ENCODE results near the gene MARCHF7. TPM values are rescaled to one million over a fixed set of nuclear protein-coding genes. Genes with fewer than 3 reads are reported as not detected.

MARCHF7 gene
- total and polyA plus RNA-seq, 9 donors, result 42.7 to 89.0 (median 83.9) TPM

GRCh38 chr2:159703491-159703890 is 8.8 kb upstream of the MARCHF7 start:
- no peaks in the 10 kb centered on the region for H3K9me3 ChIP-seq
- no peaks in the 10 kb centered on the region for H3K36me3 ChIP-seq
- no peak for DNase-seq
- no peaks in the 10 kb centered on the region for H3K4me1 ChIP-seq (ENCODE audit: insufficient read depth)
- H3K27ac ChIP-seq, result no peak overlapping the region
- H3K27me3 ChIP-seq, result no peaks in the 10 kb centered on the region
- 95 to 99% (median 96%) methylated on average over 5 of the region's 5 CpGs for WGBS, 3 donors
- no peak overlapping the region for H3K4me3 ChIP-seq
- TF ChIP-seq, protein P1, sequence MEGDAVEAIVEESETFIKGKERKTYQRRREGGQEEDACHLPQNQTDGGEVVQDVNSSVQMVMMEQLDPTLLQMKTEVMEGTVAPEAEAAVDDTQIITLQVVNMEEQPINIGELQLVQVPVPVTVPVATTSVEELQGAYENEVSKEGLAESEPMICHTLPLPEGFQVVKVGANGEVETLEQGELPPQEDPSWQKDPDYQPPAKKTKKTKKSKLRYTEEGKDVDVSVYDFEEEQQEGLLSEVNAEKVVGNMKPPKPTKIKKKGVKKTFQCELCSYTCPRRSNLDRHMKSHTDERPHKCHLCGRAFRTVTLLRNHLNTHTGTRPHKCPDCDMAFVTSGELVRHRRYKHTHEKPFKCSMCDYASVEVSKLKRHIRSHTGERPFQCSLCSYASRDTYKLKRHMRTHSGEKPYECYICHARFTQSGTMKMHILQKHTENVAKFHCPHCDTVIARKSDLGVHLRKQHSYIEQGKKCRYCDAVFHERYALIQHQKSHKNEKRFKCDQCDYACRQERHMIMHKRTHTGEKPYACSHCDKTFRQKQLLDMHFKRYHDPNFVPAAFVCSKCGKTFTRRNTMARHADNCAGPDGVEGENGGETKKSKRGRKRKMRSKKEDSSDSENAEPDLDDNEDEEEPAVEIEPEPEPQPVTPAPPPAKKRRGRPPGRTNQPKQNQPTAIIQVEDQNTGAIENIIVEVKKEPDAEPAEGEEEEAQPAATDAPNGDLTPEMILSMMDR (IDR thresholded peaks at IDR 0.05), result no peak
- TF ChIP-seq POLR2A (IDR thresholded peaks at IDR 0.05) (no peak), EP300 (IDR thresholded peaks at IDR 0.05) (no peak)
- intact Hi-C loops (cut with DNase I), result no loop called here

GRCh38 chr2:159706385-159706980 is 5.8 kb upstream of the MARCHF7 start:
- H3K27ac ChIP-seq, result no peak overlapping the region
- WGBS, 3 donors, result 29 to 62% (median 33%) methylated on average over 10 of the region's 10 CpGs
- no peak for DNase-seq
- intact Hi-C loops (cut with DNase I), result no loop called here
- no peak overlapping the region for H3K4me3 ChIP-seq
- H3K27me3 ChIP-seq, result no peaks in the 10 kb centered on the region
- no peaks in the 10 kb centered on the region for H3K36me3 ChIP-seq
- no peaks in the 10 kb centered on the region for H3K4me1 ChIP-seq (ENCODE audit: insufficient read depth)
- TF ChIP-seq POLR2A (IDR thresholded peaks at IDR 0.05) (no peak), EP300 (IDR thresholded peaks at IDR 0.05) (no peak)
- TF ChIP-seq, protein P1 (IDR thresholded peaks at IDR 0.05), result no peak
- H3K9me3 ChIP-seq, result no peaks in the 10 kb centered on the region

DNA sequence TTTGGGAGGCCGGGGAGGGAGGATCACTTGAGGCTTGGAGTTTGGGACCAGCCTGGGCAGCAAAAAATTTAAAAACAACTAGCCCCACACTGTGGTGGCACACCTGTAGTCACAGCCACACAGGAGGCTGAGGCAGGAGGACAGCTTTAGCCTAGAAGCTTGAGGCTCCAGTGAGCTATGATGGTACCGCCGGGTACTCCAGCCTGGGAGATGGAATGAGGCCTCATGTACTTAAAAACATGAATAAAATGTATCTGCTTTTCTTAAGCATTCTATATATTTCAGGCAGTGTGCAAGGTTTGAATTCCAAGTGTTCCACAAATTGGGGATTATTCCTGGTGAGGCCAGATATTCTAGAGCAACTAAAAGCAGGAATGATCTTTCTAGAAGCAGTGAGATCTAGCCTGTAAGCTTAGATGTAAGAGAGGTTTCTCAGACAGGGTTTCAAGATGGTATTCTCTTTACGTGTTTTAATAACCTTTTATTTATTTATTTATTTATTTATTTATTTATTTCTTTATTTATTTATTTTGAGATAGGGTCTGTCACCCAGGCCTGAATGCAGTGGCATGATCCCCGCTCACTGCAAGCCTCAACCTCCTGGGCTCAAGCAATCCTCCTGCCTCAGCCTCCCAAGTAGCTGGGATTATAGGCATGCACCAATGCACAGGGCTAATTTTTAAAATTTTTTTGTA is 4.1 kb upstream of the MARCHF7 start:
- 97 to 99% (median 98%) methylated on average over 5 of the region's 5 CpGs for WGBS, 3 donors
- no peak for DNase-seq
- TF ChIP-seq POLR2A (IDR thresholded peaks at IDR 0.05) (no peak), EP300 (IDR thresholded peaks at IDR 0.05) (no peak)
- TF ChIP-seq, protein P1 (IDR thresholded peaks at IDR 0.05), result no peak
- no peaks in the 10 kb centered on the region for H3K27me3 ChIP-seq
- no peak overlapping the region for H3K4me3 ChIP-seq
- no peaks in the 10 kb centered on the region for H3K4me1 ChIP-seq (ENCODE audit: insufficient read depth)
- H3K27ac ChIP-seq, result no peak overlapping the region
- H3K9me3 ChIP-seq, result no peaks in the 10 kb centered on the region
- no peaks in the 10 kb centered on the region for H3K36me3 ChIP-seq
- intact Hi-C loops (cut with DNase I), result no loop called here

GRCh38 chr2:159710601-159711180 is 1.6 kb upstream of the MARCHF7 start:
- WGBS, 3 donors, result 63 to 67% (median 65%) methylated on average over 5 of the region's 5 CpGs
- Histone ChIP-seq H3K27ac (no peak overlapping the region), H3K4me3 (no peak overlapping the region), H3K36me3 (no peaks in the 10 kb centered on the region), H3K4me1 (ENCODE audit: insufficient read depth) (peaks cover 5% of the 10 kb centered on the region), H3K9me3 (no peaks in the 10 kb centered on the region), H3K27me3 (no peaks in the 10 kb centered on the region)
- intact Hi-C loops (cut with DNase I), result loop anchor here in 3 of 4 donors (5.0 kb wide), 2 partner anchors 93 to 433 kb away; partner anchors contain the start of gene BAZ2B (in 2 of the 3)
- no peak for TF ChIP-seq EP300 (IDR thresholded peaks at IDR 0.05)
- TF ChIP-seq POLR2A (IDR thresholded peaks at IDR 0.05), result no peak
- TF ChIP-seq, protein P1 (IDR thresholded peaks at IDR 0.05), result no peak
- no peak for DNase-seq

Data from ovary (tissue), 9 donors.